Measurements from ENCODE around the gene FXYD6.
A peak's percentile ranks its signal among the peaks of the same experiment; 100 is the strongest.
"Not testable (repeated sequence)": the region's sequence is repeated elsewhere in the genome, so short reads cannot be mapped to it uniquely, and the experiment has no call there.

The FXYD6 gene, protein sequence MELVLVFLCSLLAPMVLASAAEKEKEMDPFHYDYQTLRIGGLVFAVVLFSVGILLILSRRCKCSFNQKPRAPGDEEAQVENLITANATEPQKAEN

DNA sequence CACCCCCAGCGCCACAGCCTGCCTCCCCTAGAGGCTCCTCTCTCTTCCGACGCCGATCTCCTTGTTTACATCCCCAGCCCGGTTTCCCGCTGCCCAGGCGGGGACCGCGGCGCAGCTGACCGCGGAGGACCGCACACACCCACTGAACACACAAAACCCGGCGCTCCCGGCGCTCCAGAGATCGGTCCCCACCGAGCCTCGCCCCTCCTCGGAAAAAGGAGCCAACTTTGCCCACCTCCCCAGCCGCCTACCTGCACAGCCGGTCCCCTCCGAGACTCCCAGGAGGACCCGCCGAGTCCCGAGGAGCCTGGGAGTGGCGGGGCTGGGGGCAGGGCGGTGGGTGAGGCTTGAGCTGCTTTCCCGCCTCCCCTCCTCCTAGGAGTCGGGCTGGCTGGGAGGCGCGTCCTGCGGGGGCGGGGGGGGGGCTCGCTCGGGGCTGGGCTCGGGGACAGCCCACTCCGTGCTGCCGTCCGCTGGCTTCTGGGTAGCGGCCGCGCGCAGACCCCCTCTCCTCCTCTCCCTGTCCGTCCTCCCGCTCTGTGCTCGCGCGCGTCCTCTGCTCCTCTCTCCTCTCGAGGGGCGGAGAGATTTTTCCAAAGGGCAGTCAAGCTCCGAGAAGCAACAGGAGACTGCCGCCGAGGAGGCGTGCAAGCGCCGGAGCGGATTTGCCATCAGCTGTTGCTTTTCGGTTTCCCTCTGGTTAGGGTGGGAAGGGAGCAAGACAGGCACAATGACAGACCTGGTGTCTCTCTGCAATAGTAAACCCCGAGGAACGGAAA, at the start of gene FXYD6:
FXYD6 (minus strand) TSS at position 318 of the 779 bp plus-strand sequence. CDS start 33,882 bp downstream, outside the sequence.
- peak in 33 of 56 donors; percentile 20 to 74 (median 51) for DNase-seq

DNA sequence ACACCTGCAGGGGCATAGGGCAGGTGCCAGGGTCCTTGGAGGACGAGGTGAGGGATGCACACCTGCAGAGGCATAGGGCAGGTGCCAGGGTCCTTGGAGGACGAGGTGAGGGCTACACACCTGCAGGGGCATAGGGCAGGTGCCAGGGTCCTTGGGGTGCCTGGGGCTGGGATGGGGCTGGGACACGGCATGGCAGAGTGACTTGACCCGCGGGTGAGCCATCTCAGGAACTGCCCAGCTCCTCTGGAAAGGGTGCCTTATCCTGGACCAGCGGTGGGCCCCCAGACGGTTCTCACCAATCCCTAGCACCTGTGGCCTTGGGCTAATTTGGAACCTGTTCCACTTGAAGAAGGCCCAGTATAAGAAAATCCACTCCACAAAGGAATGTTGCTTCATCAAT, 49.7 kb upstream of the FXYD6 start:
- not testable (repeated sequence) for DNase-seq

GRCh38 chr11:117925198-117925925, 48.9 kb upstream of the FXYD6 start:
- DNase-seq, result no peak

DNA sequence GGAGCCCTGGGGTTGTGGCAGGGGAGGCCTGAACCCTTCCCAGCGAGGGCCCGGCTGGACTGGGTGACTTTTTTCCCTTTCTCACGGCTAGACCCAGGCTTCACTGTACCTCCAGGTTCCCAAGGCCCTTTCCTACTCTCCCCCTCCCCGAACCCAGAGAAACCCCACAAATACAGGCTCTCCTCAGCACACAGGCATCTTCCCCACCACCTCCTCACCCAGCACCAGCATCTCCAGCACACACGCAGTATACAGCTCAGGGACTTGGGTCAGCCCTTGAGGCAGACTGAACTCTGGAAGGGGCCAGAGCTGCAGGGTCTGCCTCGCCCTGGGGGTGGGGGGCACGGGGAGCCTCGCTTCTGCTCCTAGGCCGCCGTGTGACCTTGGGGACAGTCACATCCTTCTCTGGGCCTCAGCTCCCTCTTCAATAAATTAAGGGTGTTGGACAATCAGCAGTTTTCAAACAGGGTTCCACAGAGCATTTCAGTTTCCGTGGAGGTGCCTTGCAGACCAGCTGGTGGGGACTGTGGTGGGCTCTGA, 48.2 kb upstream of the FXYD6 start:
- DNase-seq, result no peak

DNA sequence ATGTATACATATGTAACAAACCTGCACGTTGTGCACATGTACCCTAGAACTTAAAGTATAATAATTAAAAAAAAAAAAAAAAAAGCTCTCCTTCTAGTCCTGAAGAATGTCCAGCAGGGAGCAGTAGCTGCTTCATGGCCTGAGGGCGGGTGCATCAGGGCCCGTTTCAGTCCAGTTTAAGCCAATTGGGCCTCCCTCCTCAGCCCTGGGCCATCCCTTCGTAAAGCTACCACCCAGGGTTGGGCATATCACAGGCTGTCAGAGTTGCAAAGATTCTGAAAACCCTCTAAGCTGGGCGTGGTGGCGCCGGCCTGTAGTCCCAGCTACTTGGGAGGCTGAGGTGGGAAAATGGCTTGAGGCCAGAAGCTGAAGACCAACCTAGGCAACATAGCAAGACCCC, 47.3 kb upstream of the FXYD6 start:
- no peak for DNase-seq

- DNase-seq, result no peak
Measured at GRCh38 chr11:117923275-117923674, 46.8 kb upstream of the FXYD6 start.

GRCh38 chr11:117921893-117922292, 45.4 kb upstream of the FXYD6 start:
- DNase-seq, result no peak

DNA sequence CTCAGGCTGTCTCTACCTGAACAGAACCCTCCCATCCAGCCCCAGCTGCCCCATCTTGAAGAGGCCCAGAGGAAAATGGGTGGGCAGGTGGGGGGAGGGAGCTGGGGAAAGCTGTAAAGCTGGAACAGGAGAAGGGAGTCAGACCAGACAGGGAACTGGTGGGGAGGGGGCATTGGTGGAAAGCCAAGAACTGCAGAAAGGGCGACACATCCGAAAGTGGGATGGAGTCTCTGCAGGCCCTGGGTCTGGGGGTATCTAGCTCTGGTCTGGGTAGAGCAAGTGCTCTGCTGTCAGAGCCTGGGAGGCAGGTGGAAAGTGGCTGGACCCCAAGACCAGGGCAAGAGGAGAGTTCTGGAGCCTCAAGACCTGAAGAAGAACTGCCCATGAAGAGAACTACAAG, 45.0 kb upstream of the FXYD6 start:
- DNase-seq, result no peak

DNA sequence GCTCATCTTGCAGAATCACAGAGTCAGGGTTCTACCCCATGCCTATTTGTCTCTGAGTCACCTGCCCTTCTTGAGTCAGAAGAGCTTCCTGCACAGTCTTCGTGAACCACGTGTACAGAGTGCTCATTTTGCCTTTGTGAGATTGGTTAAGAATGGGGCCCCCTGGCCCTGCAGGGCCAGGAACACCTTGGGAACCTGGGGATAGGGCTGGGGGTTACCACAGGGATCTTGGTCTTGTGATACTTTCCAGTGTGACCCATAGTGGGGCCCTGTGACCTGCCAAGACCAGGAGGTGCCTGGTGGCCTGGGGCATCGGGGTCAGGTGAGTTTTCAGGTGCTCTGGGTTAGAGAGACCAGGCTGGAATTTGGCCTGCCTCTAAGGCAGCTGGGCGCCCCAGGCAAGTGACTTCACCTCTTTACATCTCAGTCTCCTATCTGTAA, 43.3 kb upstream of the FXYD6 start:
- DNase-seq, result no peak

GRCh38 chr11:117919341-117919740, 42.9 kb upstream of the FXYD6 start:
- DNase-seq, result no peak

DNA sequence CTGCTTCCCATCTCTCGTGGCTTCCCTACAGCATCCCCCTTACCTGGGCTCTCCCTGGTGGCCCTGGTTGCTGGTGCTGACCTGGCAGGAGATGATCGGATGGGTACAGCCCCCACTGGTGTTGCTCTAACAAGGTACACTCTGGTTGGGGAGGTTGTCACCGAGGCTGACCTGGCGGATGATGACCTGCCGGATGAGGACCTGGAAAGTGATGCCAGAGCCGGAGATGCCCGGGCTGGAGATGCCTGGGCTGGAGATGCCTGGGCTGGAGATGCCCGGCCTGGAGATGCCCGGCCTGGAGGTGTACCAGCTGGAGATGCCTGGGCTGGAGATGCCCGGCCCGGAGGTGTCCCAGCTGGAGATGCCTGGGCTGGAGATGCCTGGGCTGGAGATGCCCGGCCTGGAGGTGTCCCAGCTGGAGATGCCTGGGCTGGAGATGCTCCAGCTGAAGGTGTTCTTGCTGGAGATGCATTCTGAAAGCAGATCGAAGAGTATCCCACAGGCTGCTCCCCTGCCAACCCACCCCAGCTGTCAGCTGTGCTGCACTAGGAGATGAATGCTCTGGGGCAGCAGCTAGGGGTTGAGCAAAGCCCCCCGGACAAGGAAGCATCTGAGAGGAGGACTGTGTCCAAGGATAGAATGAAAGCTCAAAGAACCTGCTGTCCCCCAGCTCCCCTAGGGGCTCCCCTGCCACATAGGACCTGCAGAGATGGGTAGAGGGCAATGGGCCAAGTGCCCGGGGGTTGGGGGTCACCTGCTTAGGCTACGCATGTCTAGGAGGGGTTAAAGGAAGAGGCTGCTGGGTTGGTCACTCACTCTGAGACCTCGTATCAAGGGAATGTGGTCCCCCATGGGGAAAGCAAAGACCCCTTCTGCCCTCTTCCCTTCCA, 42.2 kb upstream of the FXYD6 start:
- DNase-seq, result no peak

GRCh38 chr11:117917591-117918151, 41.2 kb upstream of the FXYD6 start:
- no peak for DNase-seq

DNA sequence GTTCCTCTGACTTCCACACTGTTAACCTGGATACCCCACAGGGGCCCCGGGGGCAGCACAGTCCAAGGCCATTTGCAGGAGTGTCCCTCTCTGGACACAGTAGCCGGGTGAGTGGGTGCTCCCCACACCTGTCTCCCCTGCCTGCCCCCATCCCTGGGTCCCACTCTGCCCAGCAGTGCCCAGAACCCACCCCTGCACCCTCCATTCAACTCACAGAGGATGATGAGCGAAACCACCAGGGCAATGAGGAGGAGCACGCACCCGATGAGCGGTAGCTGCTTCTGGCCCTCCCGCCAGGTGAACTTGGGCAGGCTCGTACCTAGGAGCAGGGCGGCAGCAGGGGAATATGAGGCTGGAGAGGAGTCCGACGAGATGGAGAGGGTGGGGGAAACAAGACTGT, 40.5 kb upstream of the FXYD6 start:
- DNase-seq, result no peak

GRCh38 chr11:117915672-117916235, 39.3 kb upstream of the FXYD6 start:
- no peak for DNase-seq

DNA sequence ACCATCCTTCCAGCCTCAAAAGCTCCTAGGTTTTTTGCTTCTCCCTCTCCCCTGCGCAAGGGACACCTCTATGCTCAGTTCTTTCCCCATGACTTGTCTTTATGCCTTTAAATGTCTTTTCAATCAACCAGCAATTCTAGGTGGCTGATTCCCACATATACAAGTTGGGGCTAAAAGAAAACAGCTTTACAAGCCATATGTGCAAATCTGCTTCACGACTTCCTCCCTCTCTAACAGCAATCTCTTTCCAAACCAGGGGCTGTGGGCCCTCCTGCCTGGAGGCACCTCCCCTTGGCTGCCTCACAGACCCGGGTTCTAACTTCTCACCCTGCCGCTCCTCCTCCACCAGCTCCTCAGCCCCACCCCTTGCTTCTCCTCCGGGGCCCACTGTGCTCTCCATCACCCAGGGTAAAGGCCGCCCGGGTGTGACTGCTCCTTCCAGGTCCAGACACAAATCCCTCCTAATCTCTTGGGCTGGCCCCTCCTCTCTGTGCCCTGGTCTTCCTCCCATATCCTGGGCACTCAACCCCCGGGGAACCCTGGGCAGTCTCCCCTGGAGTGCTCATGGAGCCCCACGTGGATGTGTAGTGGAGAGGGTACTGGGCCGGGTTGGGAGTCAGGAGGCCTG, 38.6 kb upstream of the FXYD6 start:
- no peak for DNase-seq

- no peak for DNase-seq
Measured at GRCh38 chr11:117914398-117914761, 37.9 kb upstream of the FXYD6 start.

- no peak for DNase-seq
Measured at GRCh38 chr11:117913736-117914397, 37.4 kb upstream of the FXYD6 start.

GRCh38 chr11:117912497-117912896, 36.0 kb upstream of the FXYD6 start:
- no peak for DNase-seq

DNA sequence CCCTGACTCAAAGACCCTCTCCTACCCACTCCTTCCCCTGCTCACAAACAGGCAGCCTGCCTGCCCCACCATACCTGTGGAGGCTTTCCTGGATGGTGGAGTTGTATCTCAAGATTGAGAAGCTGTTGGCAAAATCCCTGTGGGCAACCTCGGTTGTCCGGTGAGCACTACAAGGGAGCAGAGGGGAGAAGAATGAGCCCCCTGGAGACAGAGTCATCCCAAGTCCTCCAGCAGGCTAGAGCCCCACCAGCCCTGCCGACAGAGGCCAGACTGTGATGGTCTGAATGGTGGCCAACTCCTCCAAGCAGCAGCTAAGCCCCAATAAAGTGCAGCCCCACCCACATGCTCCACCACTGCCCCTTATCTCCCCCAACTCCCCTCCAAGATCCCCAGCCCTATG, 35.2 kb upstream of the FXYD6 start:
- DNase-seq, result no peak

All from amygdala (tissue), 56 donors.